HepG2 (cell line): ENCODE measurements around the gene HCRT. TPM values are rescaled to one million over a fixed set of nuclear protein-coding genes. Genes with fewer than 3 reads are reported as not detected.

Source experiments
- ATAC-seq: fragments of 200-7000 bp; cut with Tn5 transposase; 3 replicates; pipeline ENCODE4 v1.9.1; 2020; ENCODE audit warnings: mild to moderate bottlenecking, moderate library complexity
- BruUV-seq: library from RNA; stranded (reverse); fragments of 400-500 nt; replicated peaks from 2 replicates; lab custom pipeline; 2021; lab: Mats Ljungman, UMichigan
- CTCF ChIA-PET: fragments of 300-600 bp; formaldehyde crosslinking; extraction: SDS; loops from one replicate; lab custom pipeline; 2021; ENCODE audit warnings: low total read pairs, inconsistent platforms, low intra/inter-chr PET ratio; lab: Yijun Ruan, JAX
- POLR2A ChIA-PET: fragments of 350-600 bp; sonication (Branson Sonifier 250); formaldehyde crosslinking; loops from one replicate; lab custom pipeline; 2020; ENCODE audit warnings: antibody characterized with exemption, inconsistent platforms; lab: Yijun Ruan, JAX
- DNase-seq: peaks from one replicate; pipeline ENCODE4 v3.0.0-alpha.2; 2015; ENCODE audit warnings: low spot score
- FAIRE-seq: peaks from 3 replicates; lab custom pipeline; 2011; peaks lifted over from hg19 to GRCh38; lab: Jason Lieb, UNC
- H2AFZ ChIP-seq: one replicate; pipeline ENCODE4 v1.6.1; 2011; ENCODE audit warnings: low read length, inconsistent platforms
- H3K27ac ChIP-seq: fragments of 300-600 bp; 3 replicates; pipeline ENCODE4 v1.8.0; 2011; ENCODE audit warnings: mixed run types, mild to moderate bottlenecking, mixed read lengths, low read length, inconsistent platforms; ENCODE audit not compliant: insufficient read depth; ENCODE audit errors: extremely low read length
- H3K27me3 ChIP-seq, 2 experiments: fragments of 200-600 bp in 1 of 2; 2 replicates in 1 of 2; 3 replicates in 1 of 2; pipeline versions ENCODE4 v1.6.0 to v1.8.0; 2011; ENCODE audit warnings: low read length in 2 of 2, mild to moderate bottlenecking in 2 of 2, moderate library complexity in 2 of 2, inconsistent platforms in 1 of 2; ENCODE audit not compliant: insufficient read depth in 2 of 2, control insufficient read depth in 1 of 2
- H3K36me3 ChIP-seq, 2 experiments: fragments of 200-600 bp in 1 of 2; replicated peaks in 1 of 2; 2 replicates in 1 of 2; 3 replicates in 1 of 2; pipeline versions ENCODE4 v1.5.1 to v1.8.0; 2011; ENCODE audit warnings: low read length in 2 of 2, inconsistent platforms in 1 of 2; ENCODE audit not compliant: insufficient read depth in 2 of 2, control insufficient read depth in 1 of 2
- H3K4me1 ChIP-seq: 2 replicates; pipeline ENCODE4 v1.5.1; 2012; ENCODE audit warnings: low read length, inconsistent platforms; ENCODE audit not compliant: insufficient read depth
- H3K4me2 ChIP-seq: 2 replicates; pipeline ENCODE4 v1.6.0; 2011; ENCODE audit warnings: low read depth, low read length, inconsistent platforms
- H3K4me3 ChIP-seq, 3 experiments: fragments of 200-600 bp in 1 of 3; sonication (generic), shearing (Covaris generic) in 1 of 3; replicated peaks in 1 of 3; 2 replicates each; pipeline ENCODE4 v1.5.1; 2011 to 2016; ENCODE audit warnings: low read length in 3 of 3, inconsistent platforms in 2 of 3, low read depth in 2 of 3, mild to moderate bottlenecking in 2 of 3, control low read depth in 1 of 3, mixed read lengths in 1 of 3; ENCODE audit not compliant: insufficient read depth in 1 of 3
- H3K79me2 ChIP-seq: one replicate; pipeline ENCODE4 v1.6.1; 2011; ENCODE audit warnings: low read length, inconsistent platforms; ENCODE audit not compliant: insufficient read depth
- H3K9ac ChIP-seq: 2 replicates; pipeline ENCODE4 v1.6.0; 2011; ENCODE audit warnings: mild to moderate bottlenecking, low read depth, low read length, inconsistent platforms; ENCODE audit not compliant: insufficient read depth
- H3K9me3 ChIP-seq: 2 replicates; pipeline ENCODE4 v1.5.1; 2012; ENCODE audit warnings: mild to moderate bottlenecking, low read length
- H4K20me1 ChIP-seq: 2 replicates; pipeline ENCODE4 v1.6.0; 2011; ENCODE audit warnings: inconsistent platforms, mild to moderate bottlenecking, low read length, moderate library complexity; ENCODE audit not compliant: insufficient read depth
- CHD2 ChIP-seq: IDR thresholded peaks from 2 replicates; pipeline ENCODE4 v1.6.1; 2011; ENCODE audit warnings: low read depth, low read length, improper control_type of control experiment
- DPF2 ChIP-seq: sonication (generic); formaldehyde crosslinking; IDR thresholded peaks from 2 replicates; pipeline ENCODE4 v1.4.0; 2020; ENCODE audit warnings: mild to moderate bottlenecking, low read depth, missing genetic modification reagents, borderline replicate concordance
- HDAC1 ChIP-seq: sonication (generic); formaldehyde crosslinking; IDR thresholded peaks from 2 replicates; pipeline ENCODE4 v1.5.1; 2020; ENCODE audit warnings: mild to moderate bottlenecking, missing genetic modification reagents
- HOXA7 ChIP-seq: sonication (generic); formaldehyde crosslinking; IDR thresholded peaks from 2 replicates; pipeline ENCODE4 v1.8.1; 2022; ENCODE audit warnings: mild to moderate bottlenecking, missing genetic modification reagents, moderate library complexity
- IKZF5 ChIP-seq: IDR thresholded peaks from 2 replicates; pipeline ENCODE4 v1.6.1; 2018; ENCODE audit warnings: missing genetic modification reagents, mild to moderate bottlenecking, missing compliant biosample characterization
- KDM2A ChIP-seq: sonication (generic); formaldehyde crosslinking; IDR thresholded peaks from 2 replicates; pipeline ENCODE4 v1.4.0; 2020; ENCODE audit warnings: low read depth, missing genetic modification reagents, borderline replicate concordance
- MLX ChIP-seq: IDR thresholded peaks from 2 replicates; pipeline ENCODE4 v1.6.1; 2016
- MXI1 ChIP-seq: IDR thresholded peaks from 3 replicates; pipeline ENCODE4 v1.6.1; 2012; ENCODE audit warnings: low read depth, low read length, inconsistent platforms, borderline replicate concordance
- TCF12 ChIP-seq, 2 experiments: fragments of 450-650 bp in 1 of 2; sonication (generic) in 1 of 2; formaldehyde crosslinking in 1 of 2; IDR thresholded peaks; 2 replicates each; pipeline versions ENCODE4 v1.6.1 to v1.8.0; 2017 to 2022; ENCODE audit warnings: antibody characterized with exemption in 1 of 2, mild to moderate bottlenecking in 1 of 2, missing genetic modification reagents in 1 of 2, moderate library complexity in 1 of 2
- ZBED4 ChIP-seq: sonication (generic); formaldehyde crosslinking; IDR thresholded peaks from 2 replicates; pipeline ENCODE4 v1.4.0; 2020; ENCODE audit warnings: missing genetic modification reagents, borderline replicate concordance
- ZNF143 ChIP-seq: sonication (generic); formaldehyde crosslinking; IDR thresholded peaks from 2 replicates; pipeline ENCODE4 v1.4.0; 2020; ENCODE audit warnings: missing genetic modification reagents
- ZNF234 ChIP-seq: sonication (generic); formaldehyde crosslinking; conservative IDR thresholded peaks from 2 replicates; pipeline ENCODE4 v1.5.1; 2020; ENCODE audit warnings: mild to moderate bottlenecking, missing genetic modification reagents
- ZNF513 ChIP-seq: sonication (generic); formaldehyde crosslinking; conservative IDR thresholded peaks from 2 replicates; pipeline ENCODE4 v1.5.0; 2020; ENCODE audit warnings: missing genetic modification reagents
- ZNF557 ChIP-seq: sonication (generic); formaldehyde crosslinking; IDR thresholded peaks from 2 replicates; pipeline ENCODE4 v1.4.0; 2020; ENCODE audit warnings: missing genetic modification reagents
- WGBS: methylation state at CpG from one replicate; pipeline ENCODE4 v1.1.6; 2017; ENCODE audit warnings: low lambda C conversion rate; 5-methylcytosine and 5-hydroxymethylcytosine counted together
- in situ Hi-C: cut with HindIII; loops from 2 replicates; pipeline ENCODE4 v1.10.0; 2017; ENCODE audit warnings: low pct_unique_long_range_greater_than_20kb; ENCODE audit not compliant: extremely low pct_ligation_motif_present
- intact Hi-C: fragments of 100-400 bp; cut with micrococcal nuclease; formaldehyde crosslinking; loops from one replicate; pipeline ENCODE4 v1.10.0; 2022; ENCODE audit not compliant: unreplicated experiment
- polyA plus RNA-seq, 8 experiments: library from polyadenylated mRNA; depleted of rRNA in 3 of 8; stranded (reverse) in 7 of 8; unstranded in 1 of 8; fragments of >200 nt; fragmentation: Illumina TruSeq in 4 of 8; extraction: Trizol in 4 of 8; gene quantifications; 2 replicates each; pipeline versions ENCODE4 v1.2.1 to v1.2.3, GENCODE V29; 2011 to 2016; ENCODE audit warnings: low read depth in 4 of 8, missing spikeins in 1 of 8, mixed read lengths in 1 of 8; ENCODE audit not compliant: insufficient read depth in 1 of 8
- total RNA-seq, 5 experiments: library from RNA; depleted of rRNA; stranded (reverse); fragments of >200 nt; fragmentation: Illumina TruSeq; extraction: Trizol; gene quantifications; 2 replicates each; pipeline ENCODE4 v1.2.3, GENCODE V29; 2016; ENCODE audit warnings: low read depth in 1 of 5

HCRT gene
- total and polyA plus RNA-seq, 2 of the 13 experiments (the other 11 are each of a cell fraction or from before 2014, with no cell fraction given), result not detected

GRCh38 chr17:42155614-42156045 is 29.6 kb downstream of the HCRT start (continued):
- no peak for TF ChIP-seq HOXA7 (CRISPR knock-in tag)
- TF ChIP-seq CHD2, result no peak
- no peak for TF ChIP-seq ZNF143 (CRISPR knock-in tag)
- TF ChIP-seq ZNF557 (CRISPR knock-in tag), result no peak
- TF ChIP-seq TCF12 (IDR thresholded peaks at IDR 0.05), result no peak
- peak; percentile 32; the same call in 1 of the 2 replicates for TF ChIP-seq TCF12 (CRISPR knock-in tag; IDR thresholded peaks at IDR 0.05)
- no peak for TF ChIP-seq KDM2A (CRISPR knock-in tag)

- Histone ChIP-seq H4K20me1 (peaks cover 5% of the 10 kb centered on the region; the same call in 1 of the 2 replicates), H3K27ac (peak overlapping the region; percentile 71), H3K36me3 (peaks cover 1 to 8% of the 10 kb centered on the region in 2 experiments; a peak in 2 of 5 replicates), H3K27me3 (no peaks in the 10 kb centered on the region; a peak in 1 of 5 replicates), H3K4me2 (peak overlapping the region; percentile 94), H3K4me1 (peaks cover 48% of the 10 kb centered on the region), H3K9ac (peak overlapping the region; percentile 94), H3K9me3 (no peaks in the 10 kb centered on the region), H3K79me2 (peaks cover 51% of the 10 kb centered on the region), H2AFZ (no peak overlapping the region), H3K4me3 (peak overlapping the region; percentile 95 to 100 (median 97))
- intact Hi-C loops (no loop called here), in situ Hi-C loops (no loop called here)
- ChIA-PET CTCF (no interaction called here), POLR2A (interaction anchor here (0.5 to 2.6 kb wide), 21 partner anchors 9 to 466 kb away, joined by 3 to 20 read pairs (median 4); partner anchors contain the start of genes DHX58, DNAJC7, GHDC and KAT2A)
- FAIRE-seq, result no peak
- peak; percentile 71 for DNase-seq
- WGBS, result 2% methylated on average over 15 of the region's 15 CpGs
- BruUV-seq, result TSS peak; percentile 95
- ATAC-seq, result peak; percentile 39
- TF ChIP-seq HDAC1 (CRISPR knock-in tag) (0 out of 2 replicates have a peak, but pooled peaks have one; percentile 23), DPF2 (CRISPR knock-in tag) (no peak), ZNF513 (CRISPR knock-in tag) (0 out of 2 replicates have a peak, but pooled peaks have one; percentile 17), ZNF234 (CRISPR knock-in tag) (no peak), MXI1 (no peak; the same call in 2 of the 3 replicates), MLX (CRISPR knock-in tag) (no peak), IKZF5 (CRISPR knock-in tag) (no peak), ZBED4 (peak; percentile 0; the same call in 1 of the 2 replicates)
Observed at GRCh38 chr17:42153919-42154742, 31.1 kb downstream of the HCRT start.
